Measurements from ENCODE around the gene ADRA2B. TPM values are rescaled to one million over a fixed set of nuclear protein-coding genes. Genes with fewer than 3 reads are reported as not detected.

The ADRA2B gene
- total and polyA plus RNA-seq, 8 donors = 0.15 to 2.9 (median 0.44) TPM; not detected in 2

DNA sequence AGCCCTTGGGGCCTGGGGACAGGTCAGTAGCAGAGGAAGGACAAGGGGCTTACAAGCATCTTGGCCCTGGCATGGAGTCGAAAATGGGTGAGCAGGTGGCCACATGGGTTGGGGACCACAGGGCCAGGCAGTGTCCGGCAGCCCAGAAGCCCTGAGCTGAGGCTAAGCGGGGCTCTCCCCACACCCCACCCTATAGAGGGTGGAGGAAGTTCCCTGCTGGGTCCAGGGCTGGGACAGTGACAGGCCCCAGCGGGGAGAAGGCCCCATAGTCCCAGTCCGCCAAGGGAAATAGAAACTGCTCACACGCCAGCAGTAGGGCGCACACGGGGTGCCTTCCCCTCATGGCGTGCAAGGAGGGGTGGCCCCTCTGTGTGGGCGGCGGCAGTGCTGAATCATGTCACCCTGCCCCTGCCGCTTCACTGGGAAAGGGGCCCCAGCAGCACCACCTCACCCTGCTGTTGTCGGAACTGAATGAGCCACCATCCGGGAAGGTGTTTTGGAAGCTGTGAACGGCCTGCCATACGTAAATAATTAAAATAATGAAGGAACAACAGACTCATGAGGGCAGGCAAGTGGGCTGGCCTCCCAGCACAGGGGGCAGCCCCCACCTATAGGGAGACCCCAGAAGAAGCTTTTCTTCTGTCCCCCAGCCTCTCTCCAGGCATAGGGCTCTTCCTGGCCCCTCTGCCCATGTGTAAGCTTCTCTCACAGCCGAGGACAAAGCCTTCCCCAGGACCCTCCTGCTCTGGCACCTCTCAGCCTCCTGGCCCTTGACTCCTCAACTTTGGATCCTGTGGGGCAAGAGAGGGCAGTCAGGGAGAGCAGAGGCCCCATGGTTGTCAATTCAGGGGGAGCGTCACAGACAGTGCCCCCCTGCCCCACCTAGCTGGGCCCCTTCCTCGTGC, 41.5 kb upstream of the ADRA2B start:
- Histone ChIP-seq H3K27me3 (peaks cover 0 to 32% (median 0%) of the 10 kb centered on the region in 3 donors), H3K27ac (no peak overlapping the region), H3K9me3 (peaks cover 0 to 5% (median 3%) of the 10 kb centered on the region in 4 donors), H3K36me3 (no peaks in the 10 kb centered on the region), H3K4me3 (no peak overlapping the region), H3K4me1 (no peaks in the 10 kb centered on the region)
- WGBS, 5 donors = 56 to 64% (median 60%) methylated on average over 11 to 19 of the region's 19 CpGs
- intact Hi-C loops (cut with DNase I; ENCODE audit: low total_unique reads) = no loop called here
- DNase-seq = peak in 1 of 2 donors; percentile 70
- TF ChIP-seq EP300 (IDR thresholded peaks at IDR 0.05) = no peak
- TF ChIP-seq POLR2AphosphoS5 (IDR thresholded peaks at IDR 0.05) = no peak
- no peak for TF ChIP-seq POLR2A (IDR thresholded peaks at IDR 0.05)
- TF ChIP-seq, protein P1, sequence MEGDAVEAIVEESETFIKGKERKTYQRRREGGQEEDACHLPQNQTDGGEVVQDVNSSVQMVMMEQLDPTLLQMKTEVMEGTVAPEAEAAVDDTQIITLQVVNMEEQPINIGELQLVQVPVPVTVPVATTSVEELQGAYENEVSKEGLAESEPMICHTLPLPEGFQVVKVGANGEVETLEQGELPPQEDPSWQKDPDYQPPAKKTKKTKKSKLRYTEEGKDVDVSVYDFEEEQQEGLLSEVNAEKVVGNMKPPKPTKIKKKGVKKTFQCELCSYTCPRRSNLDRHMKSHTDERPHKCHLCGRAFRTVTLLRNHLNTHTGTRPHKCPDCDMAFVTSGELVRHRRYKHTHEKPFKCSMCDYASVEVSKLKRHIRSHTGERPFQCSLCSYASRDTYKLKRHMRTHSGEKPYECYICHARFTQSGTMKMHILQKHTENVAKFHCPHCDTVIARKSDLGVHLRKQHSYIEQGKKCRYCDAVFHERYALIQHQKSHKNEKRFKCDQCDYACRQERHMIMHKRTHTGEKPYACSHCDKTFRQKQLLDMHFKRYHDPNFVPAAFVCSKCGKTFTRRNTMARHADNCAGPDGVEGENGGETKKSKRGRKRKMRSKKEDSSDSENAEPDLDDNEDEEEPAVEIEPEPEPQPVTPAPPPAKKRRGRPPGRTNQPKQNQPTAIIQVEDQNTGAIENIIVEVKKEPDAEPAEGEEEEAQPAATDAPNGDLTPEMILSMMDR (IDR thresholded peaks at IDR 0.05) = no peak

DNA sequence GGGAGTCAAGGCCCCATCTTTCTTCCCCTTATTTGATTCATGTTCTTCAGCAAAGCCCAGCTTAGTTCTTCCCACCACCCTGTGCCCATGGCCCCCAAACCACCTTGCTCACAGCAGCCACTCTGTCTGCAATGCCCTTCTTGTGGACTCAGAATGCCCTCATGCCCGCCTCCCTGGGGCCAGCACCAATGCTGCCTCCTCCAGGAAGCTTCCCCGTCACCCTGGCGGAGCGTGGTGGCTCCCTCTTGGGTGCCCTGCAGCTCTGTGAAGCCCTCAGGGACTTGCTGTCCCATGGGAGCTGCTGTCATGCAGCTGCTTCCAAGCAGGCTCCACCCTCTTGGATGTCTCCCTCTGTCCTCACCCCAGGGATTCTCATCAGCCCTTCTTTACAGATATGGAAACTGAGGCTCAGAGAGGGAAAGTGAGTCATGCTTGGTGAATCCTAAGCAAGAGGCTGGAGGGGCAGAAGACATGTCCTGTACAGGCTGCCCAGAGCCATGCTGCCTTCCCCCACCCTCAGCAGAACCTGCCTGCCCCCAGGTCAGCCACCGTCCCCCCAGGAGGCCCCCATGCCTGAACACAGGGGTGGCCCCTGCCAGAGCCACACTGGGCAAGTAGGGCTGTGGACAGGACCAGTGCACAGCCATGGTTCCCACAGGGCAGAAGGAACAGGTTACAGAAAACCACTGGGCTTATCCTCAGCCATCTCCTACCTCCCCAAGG, 40.7 kb upstream of the ADRA2B start:
- intact Hi-C loops (cut with DNase I; ENCODE audit: low total_unique reads) = no loop called here
- WGBS, 5 donors = 88 to 91% (median 90%) methylated on average over 5 of the region's 5 CpGs
- TF ChIP-seq POLR2AphosphoS5 (IDR thresholded peaks at IDR 0.05) (no peak), POLR2A (IDR thresholded peaks at IDR 0.05) (no peak), EP300 (IDR thresholded peaks at IDR 0.05) (no peak)
- TF ChIP-seq, protein P1 (IDR thresholded peaks at IDR 0.05) = no peak
- peak in 1 of 2 donors; percentile 1 for DNase-seq
- Histone ChIP-seq H3K4me1 (no peaks in the 10 kb centered on the region), H3K27ac (no peak overlapping the region), H3K4me3 (no peak overlapping the region), H3K9me3 (peaks cover 0 to 5% (median 3%) of the 10 kb centered on the region in 4 donors), H3K36me3 (no peaks in the 10 kb centered on the region), H3K27me3 (peaks cover 0 to 32% (median 0%) of the 10 kb centered on the region in 3 donors)

DNA sequence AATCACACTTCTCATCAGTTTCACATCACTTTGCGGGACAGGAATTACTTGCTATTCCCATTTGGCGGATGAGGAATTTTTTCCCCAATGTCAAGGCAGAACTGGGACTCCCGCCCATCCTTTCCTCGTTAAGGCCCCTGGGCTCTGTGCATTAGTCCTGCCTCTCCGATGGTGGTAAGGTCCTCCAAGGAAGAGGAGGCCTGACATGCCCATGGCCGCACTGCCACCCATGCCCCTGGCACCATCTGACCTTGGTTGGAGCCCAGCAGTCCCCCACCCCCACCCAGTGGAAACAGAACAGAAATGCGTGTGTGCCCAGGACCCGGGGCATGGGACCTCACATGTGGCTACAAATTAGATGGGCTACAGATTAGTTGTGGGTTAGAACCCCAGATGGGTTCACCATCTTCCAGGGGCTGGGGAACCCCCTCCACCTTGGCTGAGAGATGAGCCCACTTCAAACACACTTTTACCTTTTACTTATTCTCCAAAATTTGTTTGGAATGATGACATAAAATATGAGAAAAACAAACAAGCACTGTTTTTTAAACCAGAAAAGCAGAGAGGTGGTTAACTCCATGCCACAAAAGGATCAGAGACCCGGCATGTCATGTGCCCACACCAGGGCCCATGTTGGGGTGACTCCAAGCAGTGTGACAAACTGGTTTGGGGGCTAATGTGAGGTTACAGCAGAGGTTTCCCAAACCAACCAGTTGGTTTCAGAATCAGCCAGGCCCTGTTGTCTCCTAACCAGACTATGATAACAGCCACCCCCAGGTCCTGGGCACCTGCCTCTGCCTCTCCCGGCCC, 39.8 kb upstream of the ADRA2B start:
- Histone ChIP-seq H3K27ac (no peak overlapping the region), H3K27me3 (peaks cover 0 to 32% (median 0%) of the 10 kb centered on the region in 3 donors), H3K9me3 (peaks cover 0 to 5% (median 3%) of the 10 kb centered on the region in 4 donors), H3K4me1 (no peaks in the 10 kb centered on the region), H3K36me3 (no peaks in the 10 kb centered on the region), H3K4me3 (no peak overlapping the region)
- TF ChIP-seq POLR2A (IDR thresholded peaks at IDR 0.05) (no peak), POLR2AphosphoS5 (IDR thresholded peaks at IDR 0.05) (no peak), EP300 (IDR thresholded peaks at IDR 0.05) (no peak)
- TF ChIP-seq, protein P1 (IDR thresholded peaks at IDR 0.05) = no peak
- intact Hi-C loops (cut with DNase I; ENCODE audit: low total_unique reads) = no loop called here
- WGBS, 5 donors = 79 to 85% (median 82%) methylated on average over 10 of the region's 10 CpGs
- peak in 1 of 2 donors; percentile 14 for DNase-seq

Measured in stomach (tissue), 9 donors.